Measurements from ENCODE around the gene GLUL.

- TF ChIP-seq, protein P1, sequence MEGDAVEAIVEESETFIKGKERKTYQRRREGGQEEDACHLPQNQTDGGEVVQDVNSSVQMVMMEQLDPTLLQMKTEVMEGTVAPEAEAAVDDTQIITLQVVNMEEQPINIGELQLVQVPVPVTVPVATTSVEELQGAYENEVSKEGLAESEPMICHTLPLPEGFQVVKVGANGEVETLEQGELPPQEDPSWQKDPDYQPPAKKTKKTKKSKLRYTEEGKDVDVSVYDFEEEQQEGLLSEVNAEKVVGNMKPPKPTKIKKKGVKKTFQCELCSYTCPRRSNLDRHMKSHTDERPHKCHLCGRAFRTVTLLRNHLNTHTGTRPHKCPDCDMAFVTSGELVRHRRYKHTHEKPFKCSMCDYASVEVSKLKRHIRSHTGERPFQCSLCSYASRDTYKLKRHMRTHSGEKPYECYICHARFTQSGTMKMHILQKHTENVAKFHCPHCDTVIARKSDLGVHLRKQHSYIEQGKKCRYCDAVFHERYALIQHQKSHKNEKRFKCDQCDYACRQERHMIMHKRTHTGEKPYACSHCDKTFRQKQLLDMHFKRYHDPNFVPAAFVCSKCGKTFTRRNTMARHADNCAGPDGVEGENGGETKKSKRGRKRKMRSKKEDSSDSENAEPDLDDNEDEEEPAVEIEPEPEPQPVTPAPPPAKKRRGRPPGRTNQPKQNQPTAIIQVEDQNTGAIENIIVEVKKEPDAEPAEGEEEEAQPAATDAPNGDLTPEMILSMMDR (conservative IDR thresholded peaks at IDR 0.05), result no peak
- no peak for TF ChIP-seq ZFX (IDR thresholded peaks at IDR 0.05)
These were observed 14.4 kb upstream of the GLUL start for GRCh38 chr1:182406012-182406411.
